HG02884 (cell line): Measurements from ENCODE around the gene SEPTIN8.

Experiments used
- ATAC-seq: cut with Tn5 transposase; IDR thresholded peaks from one replicate; pipeline ENCODE4 v1.9.1; 2021; ENCODE audit warnings: mild to moderate bottlenecking, moderate library complexity; ENCODE audit not compliant: unreplicated experiment

The SEPTIN8 gene, protein sequence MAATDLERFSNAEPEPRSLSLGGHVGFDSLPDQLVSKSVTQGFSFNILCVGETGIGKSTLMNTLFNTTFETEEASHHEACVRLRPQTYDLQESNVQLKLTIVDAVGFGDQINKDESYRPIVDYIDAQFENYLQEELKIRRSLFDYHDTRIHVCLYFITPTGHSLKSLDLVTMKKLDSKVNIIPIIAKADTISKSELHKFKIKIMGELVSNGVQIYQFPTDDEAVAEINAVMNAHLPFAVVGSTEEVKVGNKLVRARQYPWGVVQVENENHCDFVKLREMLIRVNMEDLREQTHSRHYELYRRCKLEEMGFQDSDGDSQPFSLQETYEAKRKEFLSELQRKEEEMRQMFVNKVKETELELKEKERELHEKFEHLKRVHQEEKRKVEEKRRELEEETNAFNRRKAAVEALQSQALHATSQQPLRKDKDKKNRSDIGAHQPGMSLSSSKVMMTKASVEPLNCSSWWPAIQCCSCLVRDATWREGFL

GRCh38 chr5:132777209-132778069 lies at the start of gene SEPTIN8:
Gene SEPTIN8 (minus strand): TSS chr5:132777239. CDS start chr5:132777137, 102 bp downstream.
- no peak for ATAC-seq

GRCh38 chr5:132826424-132827082 lies 49.5 kb upstream of the SEPTIN8 start:
- no peak for ATAC-seq

- ATAC-seq: no peak
Observed at GRCh38 chr5:132825834-132826391, 48.9 kb upstream of the SEPTIN8 start.

DNA sequence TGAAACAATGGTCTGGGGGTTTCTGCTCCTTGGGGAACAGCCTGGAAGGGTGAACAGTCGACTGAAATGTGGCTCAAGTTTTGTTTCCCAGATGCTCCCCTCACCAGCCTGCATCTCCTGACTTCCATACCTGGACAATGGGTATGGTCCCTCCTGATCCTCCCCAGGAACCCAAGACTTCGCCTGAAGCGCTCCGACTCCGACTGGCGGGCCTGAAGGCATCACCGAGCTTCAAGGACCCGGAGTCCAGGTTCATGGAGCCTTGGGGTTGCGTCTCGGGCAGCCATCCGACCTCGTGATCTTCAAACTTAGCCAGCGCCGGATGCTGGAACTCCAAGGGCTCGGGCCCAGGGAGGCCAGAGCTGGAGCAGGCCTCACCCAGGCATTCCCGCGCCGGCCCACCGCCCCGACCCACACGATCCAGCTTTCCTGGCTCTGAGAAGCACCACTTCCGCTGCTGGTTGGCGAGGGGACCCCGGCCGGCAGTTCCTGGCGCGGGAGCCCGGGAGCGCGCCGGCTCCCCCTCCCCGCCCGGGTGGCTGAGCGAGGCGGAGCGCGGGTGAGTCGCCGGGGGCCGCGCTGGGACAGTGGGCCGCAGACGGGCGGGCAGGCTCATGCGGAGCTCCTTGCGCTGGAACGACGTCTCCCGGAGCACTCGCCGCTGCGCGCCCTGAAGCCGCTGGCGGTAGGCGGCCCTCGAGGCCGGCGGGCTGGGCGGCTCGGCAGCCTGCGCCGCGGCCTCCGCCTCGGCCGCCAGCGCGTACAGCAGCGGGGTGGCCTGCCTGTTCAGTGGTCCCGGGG lies 48.2 kb upstream of the SEPTIN8 start:
- ATAC-seq: no peak

DNA sequence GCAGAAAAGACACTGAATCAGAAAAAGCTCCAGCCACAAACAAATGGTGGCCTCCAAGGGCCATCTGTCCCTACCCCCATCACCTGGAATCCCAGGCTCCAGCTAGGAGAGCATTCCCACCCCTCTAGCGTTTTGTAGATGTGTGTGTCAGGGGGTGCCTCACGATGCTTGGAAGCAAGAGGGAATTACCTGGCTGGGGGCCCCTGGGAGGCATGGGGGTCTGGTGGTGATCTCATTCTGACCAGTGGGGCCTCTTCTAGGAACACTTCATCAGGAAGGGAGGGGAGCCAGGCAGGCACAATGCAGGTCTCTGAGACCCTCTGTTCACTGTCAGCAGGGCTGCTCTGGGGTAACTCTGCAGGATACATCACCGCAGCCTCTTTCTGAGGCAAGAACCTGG lies 47.4 kb upstream of the SEPTIN8 start:
- ATAC-seq: no peak

DNA sequence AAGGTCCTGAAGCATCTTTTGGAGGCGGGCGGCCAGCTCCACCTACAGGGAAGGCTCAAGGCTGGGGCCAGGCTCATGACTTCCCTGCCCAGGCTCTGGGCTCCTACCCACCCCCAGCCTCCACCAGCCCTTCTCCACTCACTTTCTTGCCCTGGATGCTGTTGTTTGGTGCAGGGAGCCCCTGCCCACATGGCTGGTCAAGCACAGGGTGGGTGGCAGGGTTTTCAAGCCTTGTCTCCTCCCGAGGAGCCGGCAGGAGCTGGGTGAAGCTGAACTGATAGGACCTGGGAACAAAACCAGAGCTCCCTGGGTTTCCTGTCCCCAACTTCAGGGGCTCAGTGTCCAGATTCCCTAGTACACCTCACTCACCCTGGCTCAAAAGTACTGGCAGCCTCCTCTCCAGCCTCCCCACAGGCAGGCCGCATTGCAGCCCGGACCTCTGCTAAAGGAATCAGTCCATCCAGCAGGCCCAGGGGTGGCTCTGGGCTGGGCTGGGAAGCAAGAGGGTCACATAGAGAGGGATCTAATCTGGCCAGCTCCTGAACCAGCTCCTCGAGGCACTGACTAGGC lies 46.5 kb upstream of the SEPTIN8 start:
- ATAC-seq: no peak

DNA sequence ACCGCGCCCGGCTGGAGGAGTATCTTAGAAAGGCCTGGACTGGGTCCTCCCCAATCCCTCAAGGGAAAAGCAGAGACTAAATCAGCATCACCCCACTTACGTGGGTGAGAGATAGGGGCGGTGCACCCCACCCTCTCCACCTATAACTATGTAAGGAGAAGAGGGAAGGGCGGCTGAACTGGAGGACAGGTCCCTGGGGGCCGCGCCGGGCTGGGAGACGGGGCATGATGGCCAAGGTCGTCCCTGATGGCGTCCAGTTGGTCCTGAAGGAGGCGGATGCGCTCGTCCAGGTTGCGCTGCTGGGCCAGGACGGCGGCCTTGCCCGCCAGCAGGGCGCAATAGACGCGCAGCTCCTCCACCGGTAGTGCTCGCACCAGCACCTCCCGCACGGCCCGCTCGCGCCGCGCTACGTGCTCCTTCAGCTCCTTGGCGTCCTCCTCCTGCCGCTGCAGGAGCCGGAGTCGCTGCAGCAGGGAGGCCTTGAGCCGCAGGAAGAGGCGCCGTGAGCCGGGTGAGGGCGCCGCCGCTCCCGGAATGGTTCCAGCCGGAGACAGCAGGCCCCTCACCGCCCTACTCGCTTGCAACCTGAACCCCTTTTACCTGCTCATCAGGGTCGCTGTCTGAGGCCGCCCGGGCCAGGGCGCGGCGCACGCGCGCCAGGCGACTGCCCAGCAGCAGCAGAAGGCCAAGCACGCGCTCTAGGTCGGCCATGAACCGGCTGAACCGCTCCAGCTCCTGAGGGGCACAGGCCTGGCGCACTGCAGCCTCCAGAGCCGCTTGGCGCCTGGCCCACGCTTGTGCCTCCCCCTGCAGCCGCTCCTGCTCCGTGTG lies 45.8 kb upstream of the SEPTIN8 start:
- ATAC-seq: no peak

DNA sequence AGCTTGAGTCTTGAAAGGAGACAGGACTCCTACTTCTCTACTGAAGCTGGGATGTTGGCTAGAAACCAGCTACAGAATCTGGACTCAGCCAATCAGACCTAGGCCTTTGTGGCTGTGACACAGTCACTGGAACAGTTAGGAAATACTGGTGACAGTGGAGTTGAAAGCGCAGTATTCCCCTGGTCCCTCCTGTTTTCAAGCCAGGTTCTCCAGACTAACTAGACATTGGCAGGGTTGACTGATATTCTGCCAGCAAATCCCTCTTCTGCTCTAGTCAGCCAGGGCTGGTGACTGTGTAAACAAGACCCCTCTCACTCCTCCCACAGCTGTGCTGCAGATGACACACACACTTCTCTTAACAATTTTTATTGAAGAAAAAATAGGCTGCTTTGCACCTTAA lies 44.8 kb upstream of the SEPTIN8 start:
- ATAC-seq: no peak

DNA sequence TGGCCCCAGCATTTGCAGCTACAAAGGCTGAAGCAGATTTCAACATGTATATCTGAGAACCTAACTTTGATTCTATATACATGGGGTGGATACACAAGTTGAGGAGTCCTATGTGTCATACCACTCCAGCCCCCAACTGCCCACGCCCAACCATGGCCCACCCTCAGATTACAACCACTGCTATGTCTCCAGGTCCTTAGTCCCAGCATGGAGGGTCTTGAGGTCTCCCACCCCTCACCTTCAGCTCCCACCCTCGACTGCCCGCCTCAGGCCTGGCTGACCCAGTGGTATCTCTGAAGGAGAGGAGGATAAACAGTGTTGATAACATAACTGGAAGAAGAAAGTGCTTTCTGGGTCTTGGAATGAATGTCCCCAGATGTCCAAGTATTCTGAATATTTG lies 44.3 kb upstream of the SEPTIN8 start:
- ATAC-seq: no peak

DNA sequence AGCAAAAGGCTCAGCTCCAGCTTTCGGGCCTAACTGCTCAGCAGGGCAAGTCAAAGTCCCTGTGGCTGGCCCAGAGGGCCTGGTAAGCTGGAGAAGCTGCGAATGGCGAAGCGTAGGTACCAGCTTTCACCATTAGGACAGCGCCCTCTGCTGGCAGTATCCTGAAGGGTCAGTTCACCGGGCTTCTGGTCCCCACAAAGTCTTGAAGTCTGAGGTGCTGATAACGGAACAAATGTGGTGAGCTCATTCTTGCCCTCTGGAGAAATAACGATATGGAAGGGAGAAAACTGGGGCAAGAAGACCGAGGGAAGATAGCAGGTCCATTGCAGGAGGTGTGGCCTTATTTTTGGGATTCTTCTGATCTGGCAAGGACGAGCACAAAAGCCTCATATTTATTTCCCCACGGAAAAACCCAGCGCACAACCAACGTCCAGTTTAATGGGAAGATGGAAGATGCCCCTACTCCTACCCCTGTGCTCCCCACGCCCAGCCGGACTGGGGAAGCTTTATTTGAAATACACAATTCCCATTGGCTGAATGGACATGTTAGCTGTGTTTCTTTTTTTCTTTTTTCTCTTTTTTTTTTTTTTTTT lies 43.2 kb upstream of the SEPTIN8 start:
- peak; percentile 74 for ATAC-seq

DNA sequence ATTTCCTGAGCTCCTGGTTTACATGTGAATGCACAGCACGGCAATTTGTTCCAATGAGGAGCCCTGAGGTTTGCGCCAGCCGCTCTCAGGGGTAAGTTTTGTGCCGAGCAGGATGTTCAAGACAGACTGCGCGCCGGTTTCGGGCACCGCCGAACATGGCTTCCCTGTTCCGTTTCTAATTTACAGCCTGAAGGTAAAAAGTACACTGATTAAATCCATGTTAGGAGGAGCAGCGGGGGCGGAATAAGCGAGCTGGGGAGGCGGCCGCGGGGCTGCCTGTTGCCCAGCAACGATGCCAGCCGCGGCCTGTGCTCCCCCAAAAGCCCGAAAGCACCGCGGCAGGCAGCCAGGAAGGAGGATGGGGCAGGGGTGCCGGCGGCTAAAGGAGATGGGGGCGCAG lies 42.4 kb upstream of the SEPTIN8 start:
- no peak for ATAC-seq

DNA sequence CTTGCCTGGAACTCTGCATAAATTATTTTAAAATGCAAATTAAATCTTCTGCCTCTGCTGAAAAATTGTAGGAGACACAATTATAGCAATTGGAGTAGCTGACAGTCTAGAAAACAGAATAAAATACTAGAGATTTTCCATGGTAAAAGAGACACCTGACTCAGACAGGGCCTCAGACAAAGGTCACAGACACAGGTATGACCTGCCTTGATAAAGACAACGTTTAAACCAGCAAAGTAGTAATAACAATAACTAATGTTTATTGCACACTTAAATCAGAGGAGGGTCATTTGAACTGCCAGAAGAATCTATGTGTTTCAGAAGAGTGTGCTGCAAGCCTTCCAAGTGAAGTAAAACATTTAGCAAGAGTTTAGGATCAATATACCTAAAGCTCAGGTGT lies 40.0 kb upstream of the SEPTIN8 start:
- ATAC-seq: no peak

- ATAC-seq: no peak
Observed at GRCh38 chr5:132816554-132816953, 39.5 kb upstream of the SEPTIN8 start.

GRCh38 chr5:132816083-132816482 lies 39.0 kb upstream of the SEPTIN8 start:
- no peak for ATAC-seq

DNA sequence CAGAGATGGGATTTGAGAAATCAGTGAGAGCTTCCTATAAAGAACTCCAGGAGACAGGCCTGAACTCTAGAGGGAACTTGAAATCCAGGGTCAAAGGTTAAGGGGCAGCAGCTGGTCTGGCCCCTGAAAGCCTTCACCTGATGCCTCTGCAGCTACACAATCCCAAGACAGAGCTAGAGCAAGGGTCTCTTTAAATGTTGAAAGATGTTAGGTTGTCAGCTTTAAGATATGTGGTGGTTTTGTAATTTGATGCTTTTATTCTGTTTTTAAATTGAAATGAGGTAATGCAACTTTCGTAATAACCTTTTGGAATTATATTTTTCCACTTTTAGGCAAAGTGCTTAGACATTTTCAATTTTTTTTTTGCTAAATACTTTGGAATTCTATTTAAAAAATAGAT lies 38.4 kb upstream of the SEPTIN8 start:
- no peak for ATAC-seq

DNA sequence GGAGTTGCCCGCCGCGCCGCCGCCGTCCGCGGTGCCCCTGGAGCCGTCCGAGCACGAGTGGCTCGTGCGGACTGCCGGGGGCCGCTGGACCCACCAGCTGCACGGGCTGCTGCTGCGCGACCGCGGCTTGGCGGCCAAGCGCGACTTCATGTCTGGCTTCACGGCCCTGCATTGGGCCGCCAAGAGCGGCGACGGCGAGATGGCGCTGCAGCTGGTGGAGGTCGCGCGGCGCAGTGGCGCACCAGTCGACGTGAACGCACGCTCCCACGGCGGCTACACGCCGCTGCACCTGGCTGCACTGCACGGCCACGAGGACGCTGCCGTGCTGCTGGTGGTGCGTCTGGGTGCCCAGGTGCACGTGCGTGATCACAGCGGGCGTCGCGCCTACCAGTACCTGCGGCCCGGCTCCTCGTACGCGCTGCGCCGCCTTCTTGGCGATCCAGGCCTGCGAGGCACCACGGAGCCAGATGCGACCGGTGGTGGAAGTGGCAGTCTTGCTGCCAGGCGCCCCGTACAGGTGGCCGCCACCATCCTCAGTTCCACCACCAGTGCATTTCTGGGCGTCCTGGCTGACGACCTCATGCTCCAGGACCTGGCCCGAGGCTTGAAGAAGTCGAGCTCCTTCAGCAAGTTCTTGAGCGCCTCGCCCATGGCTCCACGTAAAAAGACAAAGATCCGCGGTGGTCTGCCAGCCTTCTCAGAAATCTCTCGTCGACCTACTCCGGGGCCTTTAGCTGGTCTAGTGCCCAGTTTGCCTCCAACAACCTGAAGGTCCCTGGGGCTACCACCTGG lies 37.7 kb upstream of the SEPTIN8 start:
- ATAC-seq: no peak

DNA sequence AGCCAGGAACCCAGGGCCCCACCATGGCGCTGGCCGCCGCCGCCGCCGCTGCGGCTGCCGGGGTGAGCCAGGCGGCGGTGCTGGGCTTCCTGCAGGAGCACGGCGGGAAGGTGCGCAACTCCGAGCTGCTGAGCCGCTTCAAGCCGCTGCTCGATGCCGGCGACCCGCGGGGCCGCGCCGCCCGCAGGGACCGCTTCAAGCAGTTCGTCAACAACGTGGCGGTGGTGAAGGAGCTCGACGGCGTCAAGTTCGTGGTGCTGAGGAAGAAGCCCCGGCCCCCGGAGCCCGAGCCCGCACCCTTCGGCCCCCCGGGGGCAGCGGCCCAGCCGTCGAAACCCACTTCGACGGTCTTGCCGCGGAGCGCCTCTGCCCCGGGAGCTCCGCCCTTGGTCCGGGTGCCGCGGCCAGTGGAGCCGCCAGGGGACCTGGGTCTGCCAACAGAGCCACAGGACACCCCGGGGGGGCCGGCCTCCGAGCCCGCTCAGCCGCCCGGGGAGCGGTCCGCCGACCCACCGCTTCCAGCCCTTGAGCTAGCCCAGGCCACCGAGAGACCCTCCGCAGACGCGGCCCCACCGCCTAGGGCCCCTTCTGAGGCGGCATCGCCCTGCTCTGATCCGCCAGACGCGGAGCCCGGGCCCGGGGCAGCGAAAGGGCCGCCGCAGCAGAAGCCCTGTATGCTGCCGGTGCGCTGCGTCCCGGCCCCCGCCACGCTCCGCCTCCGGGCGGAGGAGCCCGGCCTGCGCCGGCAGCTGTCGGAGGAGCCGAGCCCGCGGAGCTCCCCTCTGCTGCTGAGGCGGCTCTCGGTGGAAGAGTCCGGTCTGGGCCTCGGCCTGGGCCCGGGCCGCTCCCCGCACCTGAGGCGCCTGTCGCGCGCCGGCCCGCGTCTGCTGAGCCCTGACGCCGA lies 36.8 kb upstream of the SEPTIN8 start:
- no peak for ATAC-seq
